Measurements from ENCODE around the gene MSANTD2. TPM values are rescaled to one million over a fixed set of nuclear protein-coding genes. Genes with fewer than 3 reads are reported as not detected.

MSANTD2 gene
- total RNA-seq, 1 donor from 2014 or later = 13.3 TPM

GRCh38 chr11:124762105-124762623, 38.0 kb downstream of the MSANTD2 start, which contains the start of gene ESAM:
Gene ESAM (minus strand): TSS chr11:124762290. CDS start chr11:124762154, 136 bp downstream.
- peak within 1 kb of the TSS; percentile 89 for H3K27ac ChIP-seq
- H3K27me3 ChIP-seq = peaks cover 22% of the 10 kb centered on the region
- ATAC-seq (peak; percentile 80), DNase-seq (peak; percentile 90)
- H3K36me3 ChIP-seq = peaks cover 5% of the 10 kb centered on the region
- intact Hi-C loops (cut with DNase I) = no loop called here
- no peak for TF ChIP-seq CTCF (IDR thresholded peaks at IDR 0.05)
- no peaks in the 10 kb centered on the region for H3K9me3 ChIP-seq
- H3K4me1 ChIP-seq = peaks cover 33% of the 10 kb centered on the region
- H3K4me3 ChIP-seq = peak within 1 kb of the TSS; percentile 73

GRCh38 chr11:124761301-124762104, 38.7 kb downstream of the MSANTD2 start:
- no peaks in the 10 kb centered on the region for H3K9me3 ChIP-seq
- H3K4me1 ChIP-seq = peaks cover 38% of the 10 kb centered on the region
- peak overlapping the region; percentile 89 for H3K27ac ChIP-seq
- H3K36me3 ChIP-seq = peaks cover 8% of the 10 kb centered on the region
- peak; percentile 66 for DNase-seq
- TF ChIP-seq CTCF (IDR thresholded peaks at IDR 0.05) = no peak
- H3K4me3 ChIP-seq = peak overlapping the region; percentile 73
- peaks cover 22% of the 10 kb centered on the region for H3K27me3 ChIP-seq
- intact Hi-C loops (cut with DNase I) = no loop called here
- no peak for ATAC-seq

- Histone ChIP-seq H3K27ac (peak overlapping the region; percentile 89), H3K27me3 (peaks cover 22% of the 10 kb centered on the region), H3K4me1 (peaks cover 38% of the 10 kb centered on the region), H3K36me3 (peaks cover 12% of the 10 kb centered on the region), H3K9me3 (no peaks in the 10 kb centered on the region), H3K4me3 (peak overlapping the region; percentile 73)
- no peak for TF ChIP-seq CTCF (IDR thresholded peaks at IDR 0.05)
- no peak for ATAC-seq
- no peak for DNase-seq
- intact Hi-C loops (cut with DNase I) = no loop called here
Measured at GRCh38 chr11:124760806-124761205, 39.4 kb downstream of the MSANTD2 start.

GRCh38 chr11:124760205-124760652, 40.0 kb downstream of the MSANTD2 start:
- TF ChIP-seq CTCF (IDR thresholded peaks at IDR 0.05) = no peak
- ATAC-seq (no peak), DNase-seq (peak; percentile 75)
- intact Hi-C loops (cut with DNase I) = no loop called here
- Histone ChIP-seq H3K4me3 (peak overlapping the region; percentile 73), H3K27ac (peak overlapping the region; percentile 89), H3K4me1 (peaks cover 41% of the 10 kb centered on the region), H3K27me3 (peaks cover 22% of the 10 kb centered on the region), H3K36me3 (peaks cover 17% of the 10 kb centered on the region), H3K9me3 (no peaks in the 10 kb centered on the region)

GRCh38 chr11:124759266-124760204, 40.7 kb downstream of the MSANTD2 start:
- intact Hi-C loops (cut with DNase I) = no loop called here
- peak overlapping the region; percentile 73 for H3K4me3 ChIP-seq
- H3K27ac ChIP-seq = peak overlapping the region; percentile 89
- ATAC-seq (peak; percentile 21), DNase-seq (peak; percentile 75)
- H3K9me3 ChIP-seq = no peaks in the 10 kb centered on the region
- H3K27me3 ChIP-seq = peaks cover 22% of the 10 kb centered on the region
- peaks cover 42% of the 10 kb centered on the region for H3K4me1 ChIP-seq
- peaks cover 23% of the 10 kb centered on the region for H3K36me3 ChIP-seq
- TF ChIP-seq CTCF (IDR thresholded peaks at IDR 0.05) = no peak
